GM21619 (cell line): Measurements from ENCODE around the gene THOC7.

Experiments
- ATAC-seq: cut with Tn5 transposase; IDR thresholded peaks from one replicate; pipeline ENCODE4 v1.9.1; 2021; ENCODE audit not compliant: unreplicated experiment

THOC7 gene

DNA sequence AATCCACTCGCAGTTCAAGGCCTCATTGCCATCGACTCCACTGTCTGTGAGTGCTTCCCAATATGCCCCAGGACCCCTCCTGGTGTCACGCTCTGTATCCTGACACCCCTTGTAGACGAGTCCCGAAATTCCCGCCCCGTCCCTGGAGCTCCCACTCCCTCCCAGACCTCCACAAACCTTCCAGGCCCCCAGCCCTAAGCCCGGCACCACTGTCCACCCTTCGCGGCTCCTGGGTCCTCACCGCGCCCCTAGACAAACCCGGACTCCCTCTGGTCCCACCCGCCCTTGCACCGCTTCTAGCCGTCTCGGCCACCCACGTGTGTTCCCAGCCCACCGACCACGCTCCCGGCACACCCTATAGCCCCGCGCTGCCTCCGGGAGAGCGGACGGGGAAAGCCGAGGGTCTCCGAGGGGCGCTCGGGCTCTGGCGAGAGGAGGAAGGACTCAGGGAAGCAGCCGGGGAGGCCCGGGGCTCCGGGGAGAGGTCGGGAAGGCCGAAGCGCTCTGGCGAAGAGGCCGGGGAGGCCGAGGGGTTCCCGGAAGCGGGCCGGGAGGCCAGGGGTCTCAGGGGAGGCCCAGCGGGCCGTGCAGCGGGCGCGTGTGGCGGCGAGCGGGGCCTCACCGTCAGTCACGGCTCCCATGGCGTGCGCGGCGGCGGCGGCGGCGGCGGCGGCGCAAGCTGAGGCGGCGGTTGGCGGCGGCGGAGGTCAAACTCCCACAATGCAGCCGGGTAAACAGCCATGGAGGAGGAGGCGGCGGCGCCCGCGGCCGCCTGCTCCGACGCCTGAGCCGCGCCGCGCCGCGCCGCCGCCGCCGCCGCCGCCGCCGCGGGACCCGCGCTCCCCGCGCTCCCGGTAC, at the start of gene THOC7, which contains the start of gene ATXN7:
THOC7 (minus strand) TSS at position 656 of the 858 bp plus-strand sequence; CDS start at position 641, 15 bp downstream.
ATXN7 (plus strand) TSS at position 718 of the 858 bp plus-strand sequence. CDS start 48,732 bp downstream, outside the sequence.
- peak; percentile 66 for ATAC-seq

GRCh38 chr3:63912768-63913588, 49.4 kb upstream of the THOC7 start:
- peak; percentile 5 for ATAC-seq

DNA sequence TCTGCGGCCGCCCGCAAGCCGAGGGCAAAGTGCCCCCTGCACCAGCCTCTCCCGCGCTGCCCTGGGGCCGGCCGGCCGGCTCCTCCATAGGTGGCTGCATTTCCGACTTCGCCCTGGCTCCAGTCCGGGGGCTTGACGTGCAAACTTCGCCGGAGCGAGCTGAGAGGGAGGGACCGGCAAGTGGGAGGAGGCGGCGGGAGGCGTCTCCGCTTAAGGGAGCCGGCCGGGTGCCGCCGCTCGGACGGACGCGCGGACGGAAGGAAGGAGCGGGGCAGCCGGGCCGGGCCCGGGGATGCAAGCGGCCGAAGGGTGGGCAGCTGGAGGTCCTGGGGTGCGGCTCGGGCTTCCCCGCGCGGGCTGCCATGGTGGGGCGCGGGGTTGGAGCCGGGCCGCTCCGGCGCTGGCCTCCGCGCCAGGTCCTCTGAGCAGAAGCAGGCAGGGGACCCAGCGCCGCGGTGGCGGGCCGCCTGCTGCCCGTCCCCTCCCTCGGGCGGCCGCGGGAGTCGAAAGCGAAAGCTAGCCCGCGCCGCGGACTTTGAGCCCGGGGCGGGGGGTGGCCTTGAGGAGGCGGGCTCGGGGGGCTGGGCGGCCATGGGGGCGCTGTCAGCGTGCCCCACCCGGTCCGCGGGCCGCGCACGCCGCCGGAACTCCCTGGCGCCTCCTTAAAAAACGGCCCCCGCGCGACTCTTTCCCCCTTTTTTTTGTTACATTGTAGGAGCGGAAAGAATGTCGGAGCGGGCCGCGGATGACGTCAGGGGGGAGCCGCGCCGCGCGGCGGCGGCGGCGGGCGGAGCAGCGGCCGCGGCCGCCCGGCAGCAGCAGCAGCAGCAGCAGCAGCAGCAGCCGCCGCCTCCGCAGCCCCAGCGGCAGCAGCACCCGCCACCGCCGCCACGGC, 48.5 kb upstream of the THOC7 start, which contains the start of gene SCAANT1:
SCAANT1 (minus strand) TSS at position 511 of the 895 bp plus-strand sequence.
- ATAC-seq = peak; percentile 75

GRCh38 chr3:63911509-63911872, 47.9 kb upstream of the THOC7 start:
- ATAC-seq = peak; percentile 11

DNA sequence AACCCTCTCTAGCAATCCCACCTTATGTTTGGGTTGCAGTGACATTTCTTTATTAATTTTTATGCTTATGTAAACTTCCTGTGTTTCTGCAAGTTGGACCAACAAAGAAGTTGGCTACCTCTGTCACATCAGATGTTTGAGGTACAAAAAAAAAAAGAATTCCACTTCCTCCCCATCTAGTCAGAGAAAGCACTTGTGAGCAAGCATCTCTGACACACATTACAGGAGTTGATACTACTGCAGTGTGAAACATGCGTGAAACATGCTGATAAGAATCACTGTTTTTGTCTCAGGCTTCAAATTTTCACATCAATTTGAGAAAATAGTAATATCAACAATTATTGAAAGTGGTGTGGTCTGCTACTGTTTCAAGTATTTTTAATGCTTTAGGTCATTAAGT, 47.3 kb upstream of the THOC7 start:
- no peak for ATAC-seq

- no peak for ATAC-seq
Observed at GRCh38 chr3:63910001-63910400, 46.4 kb upstream of the THOC7 start.

DNA sequence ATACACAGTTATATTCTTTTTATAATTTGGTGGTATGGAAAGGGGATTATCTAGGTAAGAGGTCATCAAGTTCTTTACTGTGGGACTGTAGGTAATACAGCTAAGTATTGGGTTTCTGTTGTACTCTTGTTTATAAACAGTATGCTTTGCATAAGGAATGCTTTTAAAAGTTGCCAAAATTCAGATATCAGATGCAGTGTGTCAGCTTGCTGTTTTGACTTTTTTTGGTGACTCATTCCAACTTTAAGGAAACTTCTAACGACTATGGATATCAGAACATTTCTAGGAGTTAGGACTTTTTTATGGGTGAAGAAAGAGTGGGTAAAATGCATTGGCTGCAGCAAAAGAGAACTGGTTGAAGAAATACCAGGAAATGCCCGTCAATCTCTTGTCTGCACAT, 45.8 kb upstream of the THOC7 start:
- ATAC-seq = no peak

GRCh38 chr3:63908776-63909175, 45.2 kb upstream of the THOC7 start:
- ATAC-seq = no peak

DNA sequence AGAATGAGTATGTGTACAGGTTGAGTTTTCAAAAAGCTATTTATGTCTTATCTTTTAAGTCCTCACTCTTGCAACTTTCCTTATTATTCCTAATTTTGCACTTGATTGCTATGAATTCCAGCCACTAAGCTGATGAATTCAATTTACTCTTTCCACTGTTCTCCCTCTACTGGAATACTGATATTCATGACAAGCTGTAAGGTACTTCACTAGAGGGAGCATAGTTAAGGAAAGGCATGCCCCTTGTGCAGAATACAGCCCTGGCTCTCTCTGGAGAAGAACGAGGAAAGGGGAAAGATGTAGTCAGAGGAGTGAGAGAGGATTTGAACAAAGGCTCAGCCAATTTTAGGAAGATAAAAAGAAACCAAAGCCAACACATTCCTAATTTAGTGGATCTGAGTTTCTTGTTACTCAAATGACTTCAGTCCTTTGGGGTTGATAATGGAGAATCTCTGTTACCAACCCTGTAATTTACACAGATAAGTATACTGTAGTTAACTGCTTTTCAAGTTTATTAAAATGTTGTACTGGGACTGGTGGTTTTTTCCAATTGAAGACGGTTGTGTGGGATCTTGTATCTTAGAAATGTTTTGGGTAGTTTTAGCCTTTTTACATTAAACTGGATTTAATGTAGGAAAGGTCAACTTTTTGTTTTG, 44.6 kb upstream of the THOC7 start:
- ATAC-seq = no peak

DNA sequence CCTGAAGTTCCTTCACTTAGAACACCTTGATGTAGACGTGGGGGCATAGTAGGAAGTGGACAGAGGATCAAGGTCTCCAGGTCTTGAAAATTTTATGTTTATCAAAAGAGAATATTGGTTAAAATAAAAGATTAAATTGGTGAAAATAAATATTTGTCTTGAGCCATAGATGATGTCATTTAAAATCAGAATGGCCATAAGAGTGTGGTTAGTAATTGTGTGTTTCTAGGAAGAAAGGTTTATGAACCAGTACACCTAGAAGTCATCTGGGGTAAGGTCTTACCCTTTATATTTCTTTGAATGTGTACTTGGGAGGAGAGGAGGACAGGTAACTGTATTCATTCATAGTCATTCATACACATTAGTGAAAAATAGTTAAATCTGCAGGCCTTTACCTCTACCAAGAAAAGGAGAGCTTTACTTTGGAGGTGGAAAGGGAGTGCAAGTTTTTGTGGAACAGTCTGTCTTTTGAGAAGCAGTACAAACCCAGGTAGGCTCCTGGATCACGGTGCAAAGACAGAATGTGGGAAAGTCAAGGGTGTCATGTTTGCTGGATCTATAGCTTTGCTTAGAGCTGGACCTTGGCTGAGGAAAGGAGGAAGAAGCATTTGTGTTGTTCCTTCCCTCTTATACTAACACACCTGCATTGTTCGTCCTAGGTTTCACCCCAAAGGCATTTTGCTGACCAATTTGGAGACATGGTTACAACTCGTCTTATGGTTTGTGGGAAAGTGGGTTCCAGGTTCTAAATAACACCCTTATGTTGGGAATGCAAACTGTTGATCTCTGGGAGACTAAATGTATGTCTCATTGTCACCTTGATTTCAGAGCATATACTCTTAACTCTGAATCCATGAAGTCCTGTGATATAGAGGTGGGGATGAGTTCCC, 42.4 kb upstream of the THOC7 start:
- ATAC-seq = no peak

GRCh38 chr3:63900459-63900858, 36.9 kb upstream of the THOC7 start:
- ATAC-seq = no peak

DNA sequence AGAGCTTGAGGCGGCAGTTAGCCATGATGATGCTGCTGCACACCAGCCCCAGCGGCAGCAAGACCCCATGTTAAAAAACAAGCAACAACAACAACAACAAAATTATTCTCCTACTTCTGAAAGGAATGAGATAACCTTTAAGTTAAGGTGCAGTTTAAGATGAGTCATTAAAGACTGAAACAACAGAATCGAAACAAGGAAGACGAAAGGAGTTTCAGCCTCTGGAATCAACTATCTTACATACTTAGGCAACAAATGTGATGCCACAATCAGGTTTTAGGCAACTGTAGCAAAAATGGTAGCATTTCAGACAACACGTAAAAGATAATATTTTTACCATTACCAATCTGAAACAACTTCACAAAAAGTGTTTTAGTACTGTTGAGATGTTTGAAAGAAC, 36.4 kb upstream of the THOC7 start:
- no peak for ATAC-seq

- peak; percentile 67 for ATAC-seq
Observed at GRCh38 chr3:63896332-63897030, 32.9 kb upstream of the THOC7 start.

DNA sequence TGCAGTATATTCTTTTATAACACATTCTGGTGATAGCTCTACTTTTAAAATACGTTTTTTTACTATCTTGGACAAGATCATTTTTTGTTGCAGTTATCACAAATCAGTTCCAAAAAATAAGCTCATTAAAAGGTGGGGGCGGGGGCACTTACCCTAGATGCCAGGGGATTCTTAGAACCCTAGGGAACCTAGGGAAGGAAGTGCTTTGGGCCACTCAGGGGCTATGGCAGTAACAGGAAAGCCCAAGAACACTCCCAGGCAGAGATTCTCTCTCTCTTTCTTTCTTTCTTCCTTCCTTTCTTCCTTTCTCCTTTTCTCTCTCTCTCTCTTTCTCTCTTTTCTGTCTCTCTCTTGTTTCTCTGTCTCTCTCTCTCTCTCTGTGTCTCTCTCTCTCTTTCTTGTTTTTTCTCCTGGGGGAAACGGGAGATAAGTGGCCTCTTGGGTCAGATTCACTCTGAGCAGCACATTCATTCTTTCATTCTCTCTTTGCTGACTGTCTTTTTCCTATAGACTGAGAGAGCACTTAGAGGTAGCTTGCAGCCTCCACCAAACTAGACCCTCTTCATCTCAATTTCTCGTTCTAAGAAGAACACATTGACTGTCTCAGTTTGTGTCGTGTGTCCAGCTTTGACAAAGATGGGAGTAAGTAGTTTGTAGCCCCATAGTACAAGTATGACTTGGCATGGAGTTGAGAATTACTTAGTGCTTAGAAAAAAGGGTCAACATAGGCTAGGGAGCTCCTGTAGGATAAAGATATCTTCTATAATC, 32.0 kb upstream of the THOC7 start:
- ATAC-seq = no peak

DNA sequence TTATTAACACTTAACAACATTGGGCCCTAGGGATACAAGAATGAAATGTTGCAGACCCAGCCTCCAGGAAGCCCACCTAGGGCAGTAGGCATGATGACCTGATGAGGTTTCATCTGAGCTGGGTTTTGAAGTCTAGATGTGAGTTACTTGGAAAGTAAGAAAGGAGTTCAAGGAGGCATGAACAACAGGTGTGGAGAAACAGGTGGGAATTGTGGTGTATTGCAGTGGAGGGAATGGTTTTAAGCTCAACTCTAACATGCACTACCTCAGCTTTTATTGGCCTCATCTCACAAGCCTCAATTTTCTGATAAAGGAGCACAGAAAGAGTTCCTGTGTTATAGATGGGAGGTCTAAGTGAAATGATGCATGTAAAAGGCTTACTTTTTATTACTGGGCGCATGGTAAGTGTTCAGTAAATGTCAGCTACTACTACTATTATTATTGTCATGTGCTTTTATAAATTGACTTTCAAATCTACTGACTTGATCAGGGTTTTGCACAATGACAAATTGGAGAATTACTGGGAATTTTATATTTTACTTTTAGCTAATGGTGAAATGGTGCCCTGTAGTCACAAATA, 29.3 kb upstream of the THOC7 start:
- no peak for ATAC-seq

DNA sequence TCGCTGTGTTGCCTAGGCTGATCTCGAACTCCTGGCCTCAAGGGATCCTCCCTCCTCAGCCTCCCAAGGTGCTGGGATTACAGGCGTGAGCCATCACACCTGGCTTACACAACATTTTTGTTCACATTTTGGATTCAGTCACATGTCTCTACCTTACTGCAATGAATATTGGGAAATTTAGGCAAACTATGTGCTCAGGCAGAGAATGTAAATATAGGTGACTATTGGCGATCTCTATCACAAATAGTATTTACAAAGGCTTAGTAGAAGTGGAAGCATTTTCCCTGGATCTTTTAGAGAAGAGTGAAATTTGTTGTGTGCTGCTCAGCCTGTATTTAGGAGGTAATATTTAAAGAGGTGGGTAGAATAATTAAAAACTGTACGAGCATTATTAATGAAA, 27.9 kb upstream of the THOC7 start:
- no peak for ATAC-seq

- ATAC-seq = no peak
Observed at GRCh38 chr3:63886858-63887257, 23.3 kb upstream of the THOC7 start.

DNA sequence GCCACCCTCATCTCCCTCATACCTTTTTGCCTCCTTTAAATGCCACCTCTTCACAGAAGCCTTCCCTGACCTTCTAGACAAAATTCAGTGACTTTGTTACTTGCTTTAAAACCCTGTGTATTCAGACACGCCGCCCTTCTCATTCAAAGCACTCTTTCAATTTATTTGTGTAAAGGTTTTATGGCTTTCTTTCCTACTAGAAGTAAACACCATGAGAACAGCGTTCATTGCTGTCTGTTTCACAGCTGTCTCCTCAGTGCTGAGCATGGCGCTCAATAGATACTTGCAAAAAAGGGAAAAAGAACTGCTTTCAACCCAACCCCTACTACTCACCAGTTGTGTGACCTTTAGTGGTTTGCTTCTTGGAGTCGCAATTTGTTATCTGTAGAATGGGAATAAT, 17.0 kb upstream of the THOC7 start:
- no peak for ATAC-seq
